A204.1 (cell line): ENCODE results near the gene KRT84.

Experiments
- FAIRE-seq: peaks from 2 replicates; lab custom pipeline; 2012; peaks lifted over from hg19 to GRCh38; lab: Jason Lieb, UNC

Gene KRT84

GRCh38 chr12:52383331-52383730, 2.1 kb downstream of the KRT84 start:
- FAIRE-seq, result no peak

- FAIRE-seq, result no peak
Observed at GRCh38 chr12:52382854-52383253, 2.6 kb downstream of the KRT84 start.

DNA sequence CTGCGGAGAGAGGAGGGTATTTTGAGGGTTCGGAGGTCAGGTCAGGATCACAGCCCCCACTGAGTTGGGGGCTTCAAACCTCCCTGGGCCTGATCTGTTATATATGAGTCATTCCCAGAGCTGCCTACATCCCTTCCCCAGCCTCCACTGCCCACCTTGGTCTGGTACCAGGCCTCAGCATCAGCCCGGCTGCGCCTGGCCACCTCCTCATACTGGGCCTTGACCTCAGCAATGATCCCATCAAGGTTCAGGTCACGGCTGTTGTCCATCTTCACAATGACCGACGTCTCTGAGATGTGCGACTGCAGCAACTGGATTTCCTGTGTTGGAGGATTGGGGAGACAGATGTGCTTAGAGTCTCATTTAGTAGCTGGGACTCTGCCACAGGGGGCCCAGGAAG, 4.2 kb downstream of the KRT84 start:
- no peak for FAIRE-seq

DNA sequence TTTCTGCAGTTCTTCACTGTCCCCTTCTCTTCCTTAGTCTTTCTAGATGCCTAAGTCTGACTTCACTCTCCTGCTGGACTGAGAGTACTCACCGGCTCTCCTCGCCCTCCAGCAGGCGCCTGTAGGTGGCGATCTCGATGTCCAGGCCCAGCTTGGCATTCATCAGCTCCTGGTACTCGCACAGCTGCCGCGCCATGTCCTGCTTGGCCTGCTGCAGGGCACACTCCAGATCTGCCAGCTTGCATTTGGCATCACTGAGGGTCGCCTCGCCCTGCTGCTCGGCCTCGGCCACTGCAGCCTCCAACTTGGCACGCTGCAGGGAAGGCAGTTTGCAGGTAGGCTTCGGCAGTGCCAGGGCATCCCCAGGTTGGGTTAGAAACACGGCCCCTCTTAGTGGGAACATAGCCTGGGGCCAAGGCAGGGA, 5.2 kb downstream of the KRT84 start:
- FAIRE-seq, result no peak

GRCh38 chr12:52379536-52379935, 5.9 kb downstream of the KRT84 start:
- no peak for FAIRE-seq

DNA sequence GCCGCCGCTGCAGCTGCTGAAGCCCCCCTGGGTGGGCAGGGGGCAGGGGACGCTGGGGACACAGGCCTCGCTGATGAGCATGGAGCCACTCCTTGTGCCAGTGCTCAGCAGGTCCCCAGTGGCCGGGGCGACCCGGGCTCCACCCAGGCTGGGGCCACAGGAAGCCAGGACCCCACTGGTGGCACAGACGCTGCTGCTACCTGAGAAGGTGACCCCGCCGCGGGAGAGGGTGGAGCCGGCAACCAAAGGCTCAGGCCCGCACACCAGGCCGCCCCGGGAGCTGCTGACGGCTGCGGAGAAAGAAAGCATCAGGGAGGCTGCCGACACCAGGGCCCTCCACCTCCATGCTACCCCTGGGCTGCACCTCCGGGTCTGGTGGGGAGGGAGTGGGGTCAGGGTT, 7.4 kb downstream of the KRT84 start:
- no peak for FAIRE-seq

DNA sequence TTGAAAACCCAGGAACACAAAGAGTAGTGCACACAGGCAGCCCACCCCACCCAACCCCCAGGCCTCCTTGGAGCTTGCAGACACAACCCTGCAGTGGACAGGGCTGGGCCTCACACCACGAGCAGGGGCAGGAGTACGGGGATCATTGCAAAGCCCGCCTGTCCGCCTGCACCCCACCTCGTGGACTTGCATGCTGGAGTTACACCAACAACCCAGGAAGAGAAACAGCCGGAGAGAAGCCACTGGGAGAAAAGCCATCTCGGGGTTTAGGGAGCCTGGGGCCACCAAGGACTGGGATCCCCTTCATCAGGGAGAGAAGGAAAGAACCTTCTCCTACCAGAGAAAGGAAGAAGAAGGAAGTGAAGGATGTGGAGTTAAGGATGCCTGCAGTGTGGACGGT, 8.2 kb downstream of the KRT84 start:
- no peak for FAIRE-seq

DNA sequence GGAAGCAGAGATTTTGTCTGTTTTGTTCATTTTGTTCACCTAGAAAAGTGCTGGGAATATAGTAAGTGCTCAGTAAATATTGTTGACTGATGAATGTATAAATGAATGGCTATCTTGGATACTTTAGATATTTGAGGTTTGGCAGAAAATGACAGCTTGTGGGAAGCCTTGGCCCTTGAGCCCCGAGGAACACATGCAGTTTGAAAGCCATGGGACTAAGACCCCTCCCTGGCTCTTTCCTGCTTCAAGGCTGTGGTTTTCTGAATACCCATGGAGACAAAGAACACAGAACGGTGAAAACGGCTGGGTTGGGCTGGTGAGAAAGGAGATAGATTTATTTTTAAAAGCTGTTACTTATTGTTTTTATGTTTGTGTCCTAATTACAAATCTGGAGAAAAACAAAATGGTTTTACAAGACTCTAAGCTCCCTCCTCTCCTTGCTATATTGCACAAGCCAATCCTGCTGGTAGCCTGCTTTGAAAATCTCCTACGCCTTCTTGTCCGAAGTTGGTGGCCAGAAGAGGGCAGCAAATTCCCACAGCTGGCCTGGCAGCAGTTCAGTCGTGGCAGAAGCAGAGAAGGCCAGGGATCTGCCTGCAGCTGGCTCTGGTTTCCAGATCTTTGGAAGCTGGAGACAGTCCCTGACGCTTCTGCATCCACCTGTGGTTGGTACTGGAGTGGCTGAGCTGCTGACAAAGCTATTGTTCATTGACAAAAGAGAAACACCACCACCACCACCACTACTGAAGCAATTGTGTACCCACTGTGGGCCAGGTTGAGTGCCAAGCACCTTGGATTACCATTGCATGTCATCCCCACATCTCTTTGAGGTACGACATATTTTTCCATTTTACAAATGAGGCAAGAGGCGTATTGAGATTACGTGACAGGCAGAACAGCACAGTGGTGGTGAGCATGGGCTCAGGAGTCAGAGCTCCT, 13.0 kb downstream of the KRT84 start:
- peak; percentile 16 for FAIRE-seq

DNA sequence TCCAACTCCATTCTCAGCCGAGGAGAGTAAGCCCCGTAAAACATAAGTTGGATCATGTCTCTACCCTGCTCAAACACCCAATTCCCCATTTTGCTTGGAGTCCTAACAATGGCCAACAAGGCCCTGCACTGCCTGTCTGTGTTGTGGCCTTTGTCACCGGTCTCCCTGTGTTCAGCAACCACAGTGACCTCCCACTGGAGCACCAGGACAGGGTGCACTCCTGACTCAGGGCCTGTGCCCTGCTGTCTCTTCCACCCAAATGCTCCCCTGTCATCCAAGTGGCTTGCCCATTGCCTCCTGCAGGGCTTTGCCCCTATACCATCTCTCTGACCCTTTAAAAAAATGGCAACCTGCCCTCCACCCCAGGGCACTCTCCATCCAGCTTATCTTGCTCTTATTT, 13.7 kb downstream of the KRT84 start:
- no peak for FAIRE-seq

GRCh38 chr12:52370926-52371608, 14.4 kb downstream of the KRT84 start:
- FAIRE-seq, result no peak

DNA sequence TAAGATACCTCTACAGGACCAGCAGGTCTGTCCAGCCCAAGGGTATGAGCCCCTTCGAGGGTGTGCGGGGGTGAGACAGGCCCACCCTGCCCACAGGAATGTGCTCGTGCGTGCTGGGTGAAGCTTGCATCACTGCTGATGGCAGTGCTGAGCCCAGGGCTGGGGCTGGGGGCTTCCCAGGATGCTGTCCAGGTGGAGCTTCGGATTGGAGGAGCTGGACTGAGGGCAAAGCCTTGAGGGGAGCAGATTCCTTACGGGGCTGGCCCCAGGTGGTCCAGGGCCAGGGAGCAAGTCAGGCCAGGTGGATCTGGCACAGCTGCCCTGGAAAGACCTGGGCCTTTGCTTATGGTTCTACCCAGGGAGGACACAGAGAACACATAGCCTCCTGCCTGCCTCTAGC, 15.6 kb downstream of the KRT84 start:
- FAIRE-seq, result no peak

GRCh38 chr12:52369211-52369610, 16.2 kb downstream of the KRT84 start:
- no peak for FAIRE-seq

DNA sequence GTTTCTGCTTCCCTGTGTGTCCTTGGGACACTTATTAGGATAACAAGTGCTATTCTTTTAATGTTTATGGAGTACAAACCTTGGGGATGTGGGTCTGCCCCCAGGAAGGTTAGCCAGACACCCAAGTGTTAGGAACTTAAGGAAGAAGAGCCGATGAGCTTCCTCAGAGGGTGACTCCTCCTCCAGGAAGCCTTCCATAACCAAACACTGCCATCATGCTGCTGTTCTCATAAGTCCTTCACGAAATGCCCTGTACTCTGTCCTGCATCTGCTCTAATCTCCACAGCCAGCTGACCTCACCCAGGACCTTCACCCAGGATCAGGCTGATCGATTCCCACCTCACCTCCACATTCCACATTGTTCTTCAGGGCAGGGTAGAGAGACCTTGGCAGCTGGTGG, 16.9 kb downstream of the KRT84 start:
- FAIRE-seq, result no peak

GRCh38 chr12:52367876-52368275, 17.6 kb downstream of the KRT84 start:
- FAIRE-seq, result no peak

GRCh38 chr12:52366738-52367485, 18.5 kb downstream of the KRT84 start, which contains the start of gene KRT85:
TSS of gene KRT85 (minus strand) at chr12:52367481. CDS start at chr12:52367405, 76 bp downstream.
- FAIRE-seq, result no peak

DNA sequence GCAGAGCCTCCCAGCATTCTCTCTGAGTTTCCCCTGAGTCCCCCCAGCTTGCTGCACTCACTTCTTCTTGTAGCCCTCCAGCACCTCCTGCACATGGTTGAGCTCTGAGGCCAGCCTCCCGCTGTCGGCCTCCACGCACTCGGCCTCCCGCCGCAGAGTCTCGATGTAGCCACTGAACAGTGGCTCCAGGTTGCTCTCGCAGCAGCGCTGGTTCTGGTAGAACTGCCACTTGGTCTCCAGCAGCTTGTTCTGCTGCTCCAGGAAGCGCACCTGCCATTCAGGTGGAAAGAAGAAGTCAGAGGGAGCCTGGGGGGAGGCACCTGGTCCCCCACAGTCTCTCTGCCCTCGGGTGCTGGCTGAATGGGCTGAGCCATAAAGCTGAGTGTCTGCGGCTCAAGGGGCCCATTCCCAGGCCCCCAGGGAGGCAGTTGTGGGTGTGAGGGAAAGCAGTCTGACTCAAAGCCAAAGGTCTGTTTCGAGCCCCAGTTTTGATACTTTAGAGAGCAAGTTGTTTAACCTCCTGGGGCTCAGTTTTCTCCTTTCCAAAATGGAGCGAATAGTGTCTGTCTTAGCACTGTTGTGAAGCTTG, 20.5 kb downstream of the KRT84 start:
- no peak for FAIRE-seq

DNA sequence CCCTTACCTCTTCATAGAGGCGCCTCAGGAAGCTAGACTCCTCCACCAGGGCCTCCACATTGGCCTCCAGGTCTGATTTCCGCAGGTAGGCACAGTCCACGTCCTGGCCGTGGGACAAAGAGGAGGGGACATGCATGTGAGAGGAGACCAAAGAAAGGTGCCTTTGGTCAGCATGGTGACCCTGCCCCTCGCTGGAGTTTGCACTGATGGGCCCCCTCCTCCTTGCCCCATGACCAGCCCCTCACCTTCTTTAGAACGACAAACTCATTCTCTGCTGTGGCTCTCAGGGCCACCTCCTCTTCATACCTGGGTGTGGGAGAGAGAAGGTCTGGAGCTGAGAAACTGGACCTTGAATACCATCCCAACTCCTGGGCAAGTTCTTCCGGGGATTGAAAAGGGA, 21.4 kb downstream of the KRT84 start:
- no peak for FAIRE-seq

DNA sequence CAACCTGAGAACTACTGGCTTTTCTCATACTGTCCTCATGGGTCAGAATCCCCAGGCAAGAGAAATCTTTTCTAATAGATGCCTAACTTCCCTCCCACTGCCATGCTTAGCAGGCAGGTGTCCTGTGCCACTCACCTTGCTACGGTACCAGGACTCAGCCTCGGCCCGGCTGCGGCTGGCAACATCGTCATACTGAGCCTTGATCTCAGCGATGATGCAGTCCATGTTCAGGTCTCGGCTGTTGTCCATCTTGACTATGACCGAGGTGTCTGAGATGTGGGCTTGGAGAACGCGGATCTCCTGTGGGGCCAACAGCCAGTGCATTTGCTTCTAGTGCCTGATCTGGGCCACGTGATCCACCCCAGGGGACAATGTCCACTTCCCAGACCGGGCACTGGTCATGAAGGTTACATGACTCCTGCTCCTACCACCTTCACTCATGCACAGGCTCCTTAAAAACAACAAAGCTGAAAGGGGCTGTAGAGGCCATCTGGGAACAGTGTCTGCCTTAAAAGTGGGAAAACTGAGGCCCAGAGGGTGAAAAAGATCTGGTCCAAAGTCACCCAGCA, 22.3 kb downstream of the KRT84 start:
- no peak for FAIRE-seq

GRCh38 chr12:52362118-52362726, 23.2 kb downstream of the KRT84 start:
- FAIRE-seq, result no peak

DNA sequence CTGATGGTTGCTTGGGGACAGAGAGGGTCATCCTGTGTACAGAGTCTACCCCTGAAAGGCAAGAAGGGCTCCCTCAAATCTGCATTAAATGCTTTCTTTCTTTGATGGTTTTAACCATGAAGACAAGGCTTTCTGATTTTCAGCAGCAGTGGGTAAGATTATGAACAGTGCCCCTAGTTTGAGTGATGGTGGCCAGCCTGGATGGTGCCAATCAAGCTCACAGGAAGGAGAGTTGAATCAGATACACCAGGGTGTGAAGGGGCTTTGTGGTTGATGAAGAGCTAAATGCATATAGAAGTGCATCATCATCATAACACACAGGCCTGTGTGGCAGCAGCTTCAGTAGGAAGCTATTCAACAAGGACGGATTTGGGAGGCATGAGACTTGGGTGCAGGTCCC, 23.9 kb downstream of the KRT84 start:
- FAIRE-seq, result no peak

DNA sequence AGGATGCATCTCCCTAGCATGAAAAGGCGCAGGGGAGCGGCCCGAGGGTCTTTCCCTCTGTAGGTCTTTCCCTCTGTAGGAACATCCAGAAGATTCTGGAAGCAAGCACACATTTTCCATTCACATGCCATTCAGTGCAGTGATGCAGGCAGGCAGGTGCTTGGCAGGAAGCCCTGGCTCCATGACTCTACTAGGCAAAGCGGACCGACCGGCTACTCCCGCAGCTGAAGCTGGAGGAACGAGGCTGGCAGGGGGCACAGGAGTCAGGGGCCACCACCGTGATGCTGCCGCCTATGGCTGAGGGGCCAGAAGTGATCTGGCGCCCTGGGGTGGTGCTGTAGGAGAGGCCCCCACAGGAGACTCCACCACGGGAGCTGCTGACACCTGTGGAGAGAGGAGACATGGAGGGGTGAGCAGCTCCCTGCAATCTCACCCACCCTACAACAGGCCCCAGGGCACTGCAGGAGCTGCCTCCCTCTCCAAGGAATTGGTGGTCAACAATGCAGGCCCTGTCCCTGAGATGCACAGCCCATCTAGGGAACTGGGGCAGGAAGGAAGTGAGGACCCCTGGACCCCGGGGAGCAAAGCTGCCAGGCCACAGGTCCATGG, 24.7 kb downstream of the KRT84 start:
- no peak for FAIRE-seq
